Measurements from ENCODE around the gene SVBP.

SVBP gene

GRCh38 chr1:42797979-42798378 is 19.2 kb downstream of the SVBP start:
- no peak for DNase-seq

GRCh38 chr1:42797414-42797813 is 19.8 kb downstream of the SVBP start:
- DNase-seq, result no peak

GRCh38 chr1:42793824-42794223 is 23.4 kb downstream of the SVBP start:
- DNase-seq, result no peak

GRCh38 chr1:42788021-42788420 is 29.2 kb downstream of the SVBP start:
- DNase-seq, result no peak

- no peak for DNase-seq
Observed at GRCh38 chr1:42786097-42786496, 31.1 kb downstream of the SVBP start.

GRCh38 chr1:42784946-42785693 is 32.1 kb downstream of the SVBP start, which contains the start of gene TMEM269:
Gene TMEM269, plus strand, starts transcription at chr1:42784991. Its CDS starts 4,903 bp downstream, at chr1:42789894.
- peak; percentile 4 for DNase-seq

GRCh38 chr1:42784547-42784945 is 32.7 kb downstream of the SVBP start:
- no peak for DNase-seq

GRCh38 chr1:42783092-42783491 is 34.1 kb downstream of the SVBP start:
- no peak for DNase-seq

- DNase-seq, result no peak
Observed at GRCh38 chr1:42780176-42780575, 37.0 kb downstream of the SVBP start.

GRCh38 chr1:42779725-42780124 is 37.5 kb downstream of the SVBP start:
- DNase-seq, result no peak

GRCh38 chr1:42777852-42778251 is 39.3 kb downstream of the SVBP start:
- peak; percentile 4 for DNase-seq

- no peak for DNase-seq
Observed at GRCh38 chr1:42776502-42776901, 40.7 kb downstream of the SVBP start.

- DNase-seq, result no peak
Observed at GRCh38 chr1:42774928-42775526, 42.2 kb downstream of the SVBP start.

- no peak for DNase-seq
Observed at GRCh38 chr1:42773420-42773819, 43.8 kb downstream of the SVBP start.

- no peak for DNase-seq
Observed at GRCh38 chr1:42769811-42770210, 47.4 kb downstream of the SVBP start.

GRCh38 chr1:42768172-42768571 is 49.0 kb downstream of the SVBP start:
- no peak for DNase-seq

GRCh38 chr1:42767510-42768000 is 49.6 kb downstream of the SVBP start:
- no peak for DNase-seq

GRCh38 chr1:42766741-42767509 is 50.3 kb downstream of the SVBP start, which contains the start of the genes C1orf50 and P3H1:
Gene C1orf50, plus strand, starts transcription at chr1:42767249. Its CDS starts 63 bp downstream, at chr1:42767312.
Gene P3H1, minus strand, starts transcription at chr1:42767028. Its CDS starts 57 bp downstream, at chr1:42766971.
- peak; percentile 98 for DNase-seq

- peak; percentile 57 for DNase-seq
Observed at GRCh38 chr1:42765832-42766740, 51.1 kb downstream of the SVBP start.

GRCh38 chr1:42765269-42765668 is 51.9 kb downstream of the SVBP start:
- no peak for DNase-seq

- DNase-seq, result no peak
Observed at GRCh38 chr1:42762269-42762668, 54.9 kb downstream of the SVBP start.

GRCh38 chr1:42761567-42761966 is 55.6 kb downstream of the SVBP start:
- DNase-seq, result no peak

Data from NCI-H146 (cell line).